Measurements from ENCODE around the gene NDST1.

The NDST1 gene

GRCh38 chr5:150550286-150550685 lies 42.4 kb downstream of the NDST1 start:
- TF ChIP-seq CTCF (IDR thresholded peaks at IDR 0.05) (no peak), ZFX (IDR thresholded peaks at IDR 0.05; ENCODE audit: borderline replicate concordance) (no peak)
- no peak overlapping the region for H3K27ac ChIP-seq

GRCh38 chr5:150551066-150551465 lies 43.1 kb downstream of the NDST1 start:
- TF ChIP-seq ZFX (IDR thresholded peaks at IDR 0.05; ENCODE audit: borderline replicate concordance) (no peak), CTCF (IDR thresholded peaks at IDR 0.05) (no peak)
- H3K27ac ChIP-seq = no peak overlapping the region

DNA sequence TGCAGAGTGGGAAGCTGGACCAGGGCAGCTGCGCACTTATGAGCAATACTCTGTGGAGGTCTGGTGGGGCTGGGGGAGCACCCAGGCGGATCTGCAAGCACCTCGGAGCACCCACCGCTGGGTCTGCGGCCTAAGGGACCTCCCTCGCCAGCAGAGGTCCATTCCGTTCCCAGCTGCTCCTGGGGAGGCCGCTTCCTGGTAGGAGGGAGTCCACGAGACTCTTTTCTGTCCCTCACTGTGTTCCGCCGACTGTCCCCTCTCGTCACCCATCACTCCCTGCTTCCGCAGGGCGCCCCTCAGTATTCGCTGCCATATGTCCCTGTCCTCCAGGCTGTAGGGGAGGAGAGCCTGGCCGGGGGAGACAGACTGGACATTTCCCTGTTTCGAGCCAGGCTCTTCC lies 45.5 kb downstream of the NDST1 start:
- TF ChIP-seq ZFX (IDR thresholded peaks at IDR 0.05; ENCODE audit: borderline replicate concordance) (no peak), CTCF (IDR thresholded peaks at IDR 0.05) (no peak)
- H3K27ac ChIP-seq = no peak overlapping the region

- H3K27ac ChIP-seq = no peak overlapping the region
- no peak for TF ChIP-seq ZFX (IDR thresholded peaks at IDR 0.05; ENCODE audit: borderline replicate concordance)
- TF ChIP-seq CTCF (IDR thresholded peaks at IDR 0.05) = no peak
Observed at GRCh38 chr5:150553911-150554310, 46.0 kb downstream of the NDST1 start.

- TF ChIP-seq ZFX (IDR thresholded peaks at IDR 0.05; ENCODE audit: borderline replicate concordance) (no peak), CTCF (IDR thresholded peaks at IDR 0.05) (no peak)
- no peak overlapping the region for H3K27ac ChIP-seq
Observed at GRCh38 chr5:150554857-150555256, 46.9 kb downstream of the NDST1 start.

GRCh38 chr5:150556106-150556505 lies 48.2 kb downstream of the NDST1 start:
- H3K27ac ChIP-seq = no peak overlapping the region

More at GRCh38 chr5:150556106-150556505, 48.2 kb downstream of the NDST1 start:
- TF ChIP-seq ZFX (IDR thresholded peaks at IDR 0.05; ENCODE audit: borderline replicate concordance) (no peak), CTCF (IDR thresholded peaks at IDR 0.05) (no peak)

All from 22Rv1 (cell line).